ENCODE measurements around the gene MAP2K4.
"Not testable (repeated sequence)": the region's sequence is repeated elsewhere in the genome, so short reads cannot be mapped to it uniquely, and the experiment has no call there.

The MAP2K4 gene

DNA sequence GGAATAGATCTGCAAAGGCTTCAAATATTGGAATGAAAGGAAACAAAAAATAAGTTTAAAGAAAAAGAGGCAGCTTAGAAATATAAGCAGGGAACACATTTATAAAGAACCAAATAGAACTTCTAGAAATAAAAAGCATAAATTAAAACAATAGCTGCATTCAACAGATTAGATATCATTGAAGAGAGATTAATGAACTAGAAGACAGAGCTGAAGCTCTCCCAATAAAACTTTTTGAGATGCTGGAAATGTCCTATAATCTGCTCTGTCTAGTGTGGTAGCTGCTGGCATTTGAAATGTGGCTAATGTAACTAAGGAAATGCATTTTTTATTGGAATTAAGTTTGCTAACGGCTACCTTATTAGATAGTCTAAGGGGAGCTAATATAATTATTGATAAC, 115.6 kb downstream of the MAP2K4 start:
- in situ Hi-C loops (cut with MboI; ENCODE audit: low pct_unique_long_range_greater_than_20kb, low sequenced_read_pairs, unreplicated experiment), result no loop called here
- TF ChIP-seq, protein P1, sequence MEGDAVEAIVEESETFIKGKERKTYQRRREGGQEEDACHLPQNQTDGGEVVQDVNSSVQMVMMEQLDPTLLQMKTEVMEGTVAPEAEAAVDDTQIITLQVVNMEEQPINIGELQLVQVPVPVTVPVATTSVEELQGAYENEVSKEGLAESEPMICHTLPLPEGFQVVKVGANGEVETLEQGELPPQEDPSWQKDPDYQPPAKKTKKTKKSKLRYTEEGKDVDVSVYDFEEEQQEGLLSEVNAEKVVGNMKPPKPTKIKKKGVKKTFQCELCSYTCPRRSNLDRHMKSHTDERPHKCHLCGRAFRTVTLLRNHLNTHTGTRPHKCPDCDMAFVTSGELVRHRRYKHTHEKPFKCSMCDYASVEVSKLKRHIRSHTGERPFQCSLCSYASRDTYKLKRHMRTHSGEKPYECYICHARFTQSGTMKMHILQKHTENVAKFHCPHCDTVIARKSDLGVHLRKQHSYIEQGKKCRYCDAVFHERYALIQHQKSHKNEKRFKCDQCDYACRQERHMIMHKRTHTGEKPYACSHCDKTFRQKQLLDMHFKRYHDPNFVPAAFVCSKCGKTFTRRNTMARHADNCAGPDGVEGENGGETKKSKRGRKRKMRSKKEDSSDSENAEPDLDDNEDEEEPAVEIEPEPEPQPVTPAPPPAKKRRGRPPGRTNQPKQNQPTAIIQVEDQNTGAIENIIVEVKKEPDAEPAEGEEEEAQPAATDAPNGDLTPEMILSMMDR (IDR thresholded peaks at IDR 0.05; ENCODE audit: extremely low read depth, insufficient read depth, missing control alignments), result no peak
- no peak for DNase-seq (ENCODE audit: low spot score)

DNA sequence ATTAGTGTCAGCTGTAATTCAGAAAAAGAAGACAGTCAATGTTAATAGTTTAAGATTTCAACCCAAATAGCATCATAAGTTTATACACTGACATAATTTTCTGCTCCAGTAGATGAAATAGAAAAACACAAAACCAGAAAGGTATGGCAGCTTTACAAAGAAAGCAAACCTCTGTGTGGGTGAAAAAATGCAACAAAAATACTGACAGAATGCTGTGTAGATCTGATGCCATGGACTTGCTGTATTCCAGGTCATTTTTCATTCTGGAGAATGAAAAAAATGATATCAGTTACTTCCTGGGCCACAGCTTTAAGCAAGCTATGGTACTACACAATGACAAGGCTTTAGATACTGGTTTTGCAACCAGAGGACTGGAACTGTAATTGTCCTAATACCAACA, 116.0 kb downstream of the MAP2K4 start:
- TF ChIP-seq, protein P1 (IDR thresholded peaks at IDR 0.05; ENCODE audit: extremely low read depth, insufficient read depth, missing control alignments), result no peak
- no peak for DNase-seq (ENCODE audit: low spot score)
- in situ Hi-C loops (cut with MboI; ENCODE audit: low pct_unique_long_range_greater_than_20kb, low sequenced_read_pairs, unreplicated experiment), result no loop called here

DNA sequence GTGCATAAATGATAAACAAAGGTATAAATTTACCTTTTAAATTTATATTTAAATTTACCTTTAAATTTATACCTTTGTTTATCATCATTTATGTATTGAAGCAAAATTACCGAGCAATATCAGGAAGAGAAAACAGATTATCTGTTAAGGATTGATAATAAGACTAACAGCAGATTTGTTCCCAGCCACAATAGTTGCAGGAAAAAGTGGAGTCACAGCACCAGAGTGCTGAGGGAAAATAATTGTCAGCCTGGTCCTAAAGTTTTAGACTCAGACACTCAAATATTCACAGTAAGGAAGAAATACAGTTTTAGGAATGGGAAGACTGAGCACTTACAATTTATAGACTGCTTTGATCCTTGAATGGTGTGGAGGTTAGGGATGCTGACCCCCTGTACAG, 117.2 kb downstream of the MAP2K4 start:
- no peak for DNase-seq (ENCODE audit: low spot score)
- TF ChIP-seq, protein P1 (IDR thresholded peaks at IDR 0.05; ENCODE audit: extremely low read depth, insufficient read depth, missing control alignments), result no peak
- in situ Hi-C loops (cut with MboI; ENCODE audit: low pct_unique_long_range_greater_than_20kb, low sequenced_read_pairs, unreplicated experiment), result no loop called here

DNA sequence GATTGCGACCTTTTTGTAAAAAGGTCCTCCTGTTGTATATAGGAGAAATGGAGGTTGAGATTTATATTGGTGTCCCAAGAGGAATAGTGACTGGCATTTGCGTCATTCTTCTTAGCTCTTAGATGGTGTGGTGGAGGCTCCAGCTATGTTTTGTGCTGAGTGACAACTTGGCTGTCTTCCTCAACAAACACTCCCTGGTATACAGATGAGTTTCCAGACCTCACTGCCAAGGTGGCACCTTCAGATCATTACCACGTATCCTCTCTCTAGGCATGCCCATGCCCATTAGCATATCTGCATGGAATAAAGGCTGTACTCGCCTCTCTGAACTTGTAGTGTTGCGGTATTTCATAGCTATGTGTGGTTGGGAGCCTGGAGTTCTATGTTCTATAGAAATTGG, 120.0 kb downstream of the MAP2K4 start:
- in situ Hi-C loops (cut with MboI; ENCODE audit: low pct_unique_long_range_greater_than_20kb, low sequenced_read_pairs, unreplicated experiment), result no loop called here
- DNase-seq (ENCODE audit: low spot score), result no peak
- TF ChIP-seq, protein P1 (IDR thresholded peaks at IDR 0.05; ENCODE audit: extremely low read depth, insufficient read depth, missing control alignments), result no peak

DNA sequence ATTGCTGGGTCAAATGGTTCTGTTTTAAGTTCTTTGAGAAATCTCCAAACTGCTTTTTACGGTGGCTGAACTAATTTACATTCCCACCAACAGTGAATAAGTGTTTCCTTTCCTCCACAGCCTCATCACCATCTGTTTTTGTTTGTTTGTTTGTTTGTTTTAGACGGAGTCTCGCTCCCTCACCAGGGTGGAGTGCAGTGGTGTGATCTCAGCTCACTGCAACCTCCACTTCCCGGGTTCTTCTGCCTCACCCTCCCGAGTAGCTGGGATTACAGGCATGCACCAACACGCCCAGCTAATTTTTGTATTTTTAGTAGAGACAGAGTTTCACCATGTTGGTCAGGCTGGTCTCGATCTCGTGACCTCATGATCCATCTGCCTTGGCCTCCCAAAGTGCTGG, 141.5 kb downstream of the MAP2K4 start:
- in situ Hi-C loops (cut with MboI; ENCODE audit: low pct_unique_long_range_greater_than_20kb, low sequenced_read_pairs, unreplicated experiment); DNase-seq (ENCODE audit: low spot score): not testable (repeated sequence)

DNA sequence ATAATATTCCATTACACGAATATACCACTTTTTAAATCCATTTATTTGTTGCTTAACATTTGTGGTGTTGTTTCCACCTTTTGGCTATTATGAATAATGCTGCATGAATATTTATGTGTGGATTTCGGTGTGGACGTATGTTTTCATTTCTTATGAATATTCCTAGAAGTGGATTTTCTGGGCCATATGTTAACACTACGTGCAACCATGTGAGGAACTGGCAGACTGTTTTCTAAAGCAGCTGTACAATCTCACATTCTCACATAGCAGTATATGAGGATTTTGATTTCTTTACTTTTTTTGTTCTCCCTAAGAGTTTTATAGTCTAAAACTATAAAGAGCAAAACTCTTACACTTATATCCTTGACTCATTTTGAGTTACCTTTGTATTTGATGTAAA, 143.4 kb downstream of the MAP2K4 start:
- TF ChIP-seq, protein P1 (IDR thresholded peaks at IDR 0.05; ENCODE audit: extremely low read depth, insufficient read depth, missing control alignments), result no peak
- DNase-seq (ENCODE audit: low spot score), result no peak
- in situ Hi-C loops (cut with MboI; ENCODE audit: low pct_unique_long_range_greater_than_20kb, low sequenced_read_pairs, unreplicated experiment), result no loop called here

DNA sequence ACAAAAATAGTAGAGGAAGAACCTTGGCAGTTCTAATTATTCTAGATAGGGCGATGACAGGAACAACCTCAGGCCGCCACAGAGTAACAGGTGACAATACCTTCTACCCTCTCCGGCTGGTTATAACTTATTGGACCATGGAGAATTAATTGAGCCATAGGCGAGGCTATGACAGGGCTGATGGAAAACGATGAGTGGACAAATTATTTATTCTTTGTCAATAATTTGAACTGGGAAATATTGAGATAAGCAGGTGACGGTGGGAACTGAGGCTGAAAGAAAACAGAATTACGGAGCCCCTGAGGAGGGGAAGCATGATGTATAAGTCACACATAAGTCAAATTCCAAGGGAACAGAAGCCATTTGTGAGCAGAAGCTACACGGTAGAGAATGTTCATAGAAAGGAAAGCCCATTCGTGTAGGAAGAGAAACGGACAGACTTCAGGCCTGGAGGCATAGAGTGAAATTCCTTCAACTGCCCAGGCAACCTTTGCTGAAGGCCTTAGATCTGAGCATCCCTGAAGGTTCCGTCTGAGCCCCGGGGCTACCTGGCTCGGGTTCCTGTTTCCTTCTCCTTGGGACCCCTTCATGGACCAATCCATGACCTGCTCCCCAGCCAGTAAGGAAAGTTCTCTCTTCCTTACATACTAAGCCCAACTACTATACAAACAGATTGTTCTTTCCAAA, 158.1 kb downstream of the MAP2K4 start:
- TF ChIP-seq, protein P1 (IDR thresholded peaks at IDR 0.05; ENCODE audit: extremely low read depth, insufficient read depth, missing control alignments), result no peak
- in situ Hi-C loops (cut with MboI; ENCODE audit: low pct_unique_long_range_greater_than_20kb, low sequenced_read_pairs, unreplicated experiment), result loop anchor here (25.0 kb wide), 1 partner anchor 834 kb away; the partner anchor contains the start of gene ELAC2
- DNase-seq (ENCODE audit: low spot score), result no peak

All from GM13977 (cell line).